HCT116 (cell line): ENCODE results near the gene CA7.

Source experiments
- EZH2 ChIP-seq: fragments of 200-600 bp; sonication (generic); IDR thresholded peaks from 2 replicates; pipeline ENCODE4 v1.6.1; 2017; ENCODE audit warnings: antibody characterized with exemption, mixed run types
- SRF ChIP-seq: IDR thresholded peaks from 2 replicates; pipeline ENCODE4 v1.6.1; 2012; ENCODE audit warnings: low read depth

DNA sequence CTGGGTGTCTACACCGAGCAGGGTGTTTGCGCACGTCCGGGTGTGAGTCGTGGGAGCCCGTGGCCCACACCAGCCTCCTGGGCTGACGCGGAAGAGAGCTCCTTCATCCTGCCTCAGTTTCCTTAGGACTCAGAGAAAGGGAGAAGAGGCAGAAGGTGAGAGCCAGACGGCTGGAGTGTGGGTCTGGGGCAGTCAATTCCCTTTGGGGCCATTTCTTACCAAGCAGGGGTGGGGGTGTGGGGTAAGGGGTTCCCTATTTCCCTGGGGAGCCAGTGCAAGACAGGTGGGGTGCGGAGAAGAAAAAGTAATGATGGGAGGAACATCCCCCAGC lies 831 bp downstream of the CA7 start:
- TF ChIP-seq EZH2 (no peak), SRF (no peak)
